Right cardiac atrium (tissue), 5 donors: ENCODE measurements around the gene PRR12. TPM values are rescaled to one million over a fixed set of nuclear protein-coding genes. Genes with fewer than 3 reads are reported as not detected.

ENCODE experiments used
- ATAC-seq, 2 donors: fragments of 200-7000 bp; cut with Tn5 transposase; one replicate each; pipeline versions ENCODE4 v1.8.0 to v1.9.1; 2020; ENCODE audit warnings: moderate library complexity in 2 of 2, mild to moderate bottlenecking in 1 of 2
- DNase-seq, 3 donors: peaks; one replicate each; pipeline ENCODE4 v3.0.0-alpha.2; 2020
- H3K27ac ChIP-seq: one replicate; pipeline ENCODE4 v1.5.1; 2013; ENCODE audit warnings: mild to moderate bottlenecking, low read length, control low read depth, moderate library complexity
- H3K27me3 ChIP-seq: one replicate; pipeline ENCODE4 v1.6.1; 2013; ENCODE audit not compliant: control insufficient read depth, insufficient read depth
- H3K4me1 ChIP-seq: one replicate; pipeline ENCODE4 v1.6.1; 2013; ENCODE audit warnings: low read length; ENCODE audit not compliant: control insufficient read depth, insufficient read depth
- H3K4me3 ChIP-seq: one replicate; pipeline ENCODE4 v1.5.1; 2013; ENCODE audit warnings: low read length, control low read depth
- H3K9me3 ChIP-seq: one replicate; pipeline ENCODE4 v1.6.1; 2013; ENCODE audit warnings: low read length; ENCODE audit not compliant: control insufficient read depth
- WGBS: extraction: QIAGEN DNeasy Blood & Tissue Kit; methylation state at CpG from one replicate; pipeline ENCODE4 v1.1.7; 2013; 5-methylcytosine and 5-hydroxymethylcytosine counted together
- intact Hi-C, 4 donors: fragments of 100-400 bp; cut with DNase I; formaldehyde crosslinking; loops; one replicate each; pipeline versions ENCODE4 v1.11.0 to v1.14.0; 2022 to 2023
- long read RNA-seq, 4 donors: library from polyadenylated mRNA; unstranded; transcript quantifications; one replicate each; pipeline ENCODE4 v2.0.0, GENCODE V29; 2020 to 2021
- polyA plus RNA-seq: library from polyadenylated mRNA; stranded (reverse); fragments of 200-250 nt; gene quantifications from one replicate; pipeline ENCODE4 v1.2.3, GENCODE V29; 2013
- total RNA-seq, 4 donors: library from RNA; stranded (reverse); fragmentation: NEBNext Ultra II Directional; extraction: Animal tissue kit (Norgen Biotek cat#: 25700); gene quantifications; one replicate each; pipeline ENCODE4 v1.2.1, GENCODE V29; 2021
- donor health status: healthy with polysubstance abuse.
- donor health status: DM: no; HTN: yes; CAD: no.
- donor health status: DM: no; HTN: no; CAD: no.
- donor health status: DM: no; HTN: yes; CAD: no; lungs with severe emphysema.
- donor health status: DM: yes; HTN: yes; CAD: no.

PRR12 gene, protein sequence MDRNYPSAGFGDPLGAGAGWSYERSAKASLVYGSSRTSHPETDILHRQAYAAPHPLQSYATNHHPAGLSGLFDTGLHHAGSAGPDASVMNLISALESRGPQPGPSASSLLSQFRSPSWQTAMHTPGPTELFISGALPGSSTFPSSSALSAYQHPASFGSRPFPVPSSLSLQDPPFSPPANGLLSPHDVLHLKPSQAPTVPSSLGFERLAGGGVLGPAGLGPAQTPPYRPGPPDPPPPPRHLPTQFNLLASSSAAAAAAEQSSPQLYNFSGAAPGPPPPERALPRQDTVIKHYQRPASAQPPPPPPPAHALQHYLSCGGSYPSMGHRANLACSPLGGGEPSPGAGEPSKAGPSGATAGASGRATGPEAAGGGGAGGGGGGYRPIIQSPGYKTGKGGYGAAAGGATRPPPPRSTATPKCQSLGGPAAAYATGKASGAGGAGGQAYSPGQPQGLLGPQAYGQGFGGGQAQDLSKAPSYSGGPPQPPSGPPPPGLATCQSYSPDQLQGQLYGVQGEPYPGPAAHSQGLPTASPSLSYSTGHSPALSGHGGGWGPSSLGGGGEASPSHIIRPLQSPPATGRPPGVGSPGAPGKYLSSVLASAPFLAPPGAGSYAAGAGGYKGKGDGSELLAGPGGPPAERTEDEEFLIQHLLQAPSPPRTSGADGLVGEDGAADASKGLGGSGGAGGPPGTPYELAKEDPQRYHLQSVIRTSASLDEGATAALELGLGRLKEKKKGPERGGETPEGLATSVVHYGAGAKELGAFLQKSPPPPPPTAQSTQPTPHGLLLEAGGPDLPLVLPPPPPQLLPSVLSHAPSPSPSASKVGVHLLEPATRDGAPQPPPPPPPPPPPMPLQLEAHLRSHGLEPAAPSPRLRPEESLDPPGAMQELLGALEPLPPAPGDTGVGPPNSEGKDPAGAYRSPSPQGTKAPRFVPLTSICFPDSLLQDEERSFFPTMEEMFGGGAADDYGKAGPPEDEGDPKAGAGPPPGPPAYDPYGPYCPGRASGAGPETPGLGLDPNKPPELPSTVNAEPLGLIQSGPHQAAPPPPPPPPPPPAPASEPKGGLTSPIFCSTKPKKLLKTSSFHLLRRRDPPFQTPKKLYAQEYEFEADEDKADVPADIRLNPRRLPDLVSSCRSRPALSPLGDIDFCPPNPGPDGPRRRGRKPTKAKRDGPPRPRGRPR (N-terminal part only)
- 10 to 100 TPM; 13.1 to 19.9 (median 17.0) TPM for total RNA-seq
- 9.8 TPM for polyA plus RNA-seq
- long read RNA-seq, donor 1, partial matches to known transcripts, result 5 of 5 reads
- long read RNA-seq, donor 1, other reads (novel, unspliced or antisense), result 0 of 5 reads
- long read RNA-seq, donor 2, partial matches to known transcripts, result 1 of 1 reads
- long read RNA-seq, donor 2, other reads (novel, unspliced or antisense), result 0 of 1 reads
- long read RNA-seq, donor 3, partial matches to known transcripts, result 1 of 1 reads
- long read RNA-seq, donor 3, other reads (novel, unspliced or antisense), result 0 of 1 reads
- long read RNA-seq, donor 4, partial matches to known transcripts, result 0 of 2 reads
- long read RNA-seq, donor 4, other reads (novel, unspliced or antisense), result 2 of 2 reads

DNA sequence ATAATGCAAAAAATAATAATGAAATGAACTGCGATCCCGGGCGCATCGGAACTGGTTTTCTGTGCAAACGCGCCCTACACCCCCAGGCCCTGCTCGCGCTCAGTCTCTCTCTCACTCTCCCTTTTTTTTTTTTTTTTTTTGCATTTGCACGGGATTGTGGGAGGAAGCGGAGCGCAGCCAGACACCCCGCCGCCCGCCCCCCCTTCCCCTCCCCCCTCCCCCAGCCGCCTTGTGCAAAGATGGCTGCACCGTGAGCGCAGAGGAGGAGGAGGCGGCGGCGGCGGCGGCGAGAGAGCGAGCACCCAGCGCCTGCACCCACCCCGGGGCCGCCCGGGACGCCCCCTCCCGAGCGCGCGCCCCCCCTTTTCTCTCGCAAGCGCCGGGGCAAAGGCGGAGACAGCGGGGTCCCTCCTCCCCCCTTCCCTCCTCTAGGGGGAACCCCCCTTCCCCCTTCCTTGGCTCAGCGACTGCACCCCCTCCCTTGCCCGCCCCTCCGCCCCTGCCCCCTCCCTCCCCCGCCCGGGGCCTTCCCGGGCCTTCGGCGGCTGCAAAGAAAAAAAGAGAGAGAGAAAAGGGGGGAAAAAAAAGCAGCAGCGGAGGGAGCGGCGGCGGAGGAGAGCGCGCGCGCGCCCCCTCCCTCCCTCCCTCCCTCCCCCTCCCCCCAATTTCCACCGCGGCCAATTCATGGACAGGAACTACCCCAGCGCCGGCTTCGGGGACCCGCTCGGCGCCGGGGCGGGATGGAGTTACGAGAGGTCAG is at the start of gene PRR12:
TSS of gene PRR12 (plus strand) at position 212 of the 760 bp plus-strand sequence. CDS start at position 685, 473 bp downstream.
- peak within 1 kb of the TSS; percentile 98 for H3K4me3 ChIP-seq
- DNase-seq (peak; percentile 55 to 89 (median 88)), ATAC-seq (peak; percentile 68 to 70)
- intact Hi-C loops, result loop anchor here in 2 of 4 donors (5.0 to 10.0 kb wide), 3 partner anchors 46 to 84 kb away; partner anchors contain the start of genes BCL2L12 (in 1 of the 2), IRF3 (in 1 of the 2) and PRMT1 (in 1 of the 2)
- no peaks in the 10 kb centered on the region for H3K9me3 ChIP-seq
- H3K4me1 ChIP-seq, result peaks cover 5% of the 10 kb centered on the region
- under 1% methylated on average over 63 of the region's 66 CpGs for WGBS
- no peaks in the 10 kb centered on the region for H3K27me3 ChIP-seq
- peak within 1 kb of the TSS; percentile 95 for H3K27ac ChIP-seq

DNA sequence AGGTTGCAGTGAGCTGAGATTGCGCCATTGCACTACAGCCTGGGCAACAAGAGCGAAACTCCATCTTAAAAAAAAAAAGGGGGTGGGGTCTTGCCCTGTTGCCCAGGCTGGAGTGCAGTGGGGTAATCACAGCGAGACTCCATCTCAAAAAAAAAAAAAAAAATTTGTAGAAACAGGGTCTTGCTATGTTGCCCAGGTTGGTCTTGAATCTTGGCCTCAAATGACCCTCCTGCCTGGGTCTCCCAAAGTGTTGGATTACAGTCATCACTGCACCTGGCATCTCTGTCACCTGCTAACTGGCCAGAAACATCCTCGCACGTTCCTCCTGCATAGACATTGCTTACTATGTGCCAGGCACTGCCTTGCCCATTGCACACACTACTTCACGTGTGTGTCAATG is 49.1 kb upstream of the PRR12 start:
- ATAC-seq (no peak), DNase-seq (peak in 1 of 3 donors; percentile 3)
- intact Hi-C loops, result loop anchor here in 2 of 4 donors (5.0 kb wide), 1 partner anchor 35 kb away; no protein-coding TSS in a partner anchor
- Histone ChIP-seq H3K9me3 (no peaks in the 10 kb centered on the region), H3K27ac (no peak overlapping the region), H3K27me3 (no peaks in the 10 kb centered on the region), H3K4me3 (no peak overlapping the region), H3K4me1 (no peaks in the 10 kb centered on the region)
- WGBS, result 94% methylated on average over 6 of the region's 6 CpGs

DNA sequence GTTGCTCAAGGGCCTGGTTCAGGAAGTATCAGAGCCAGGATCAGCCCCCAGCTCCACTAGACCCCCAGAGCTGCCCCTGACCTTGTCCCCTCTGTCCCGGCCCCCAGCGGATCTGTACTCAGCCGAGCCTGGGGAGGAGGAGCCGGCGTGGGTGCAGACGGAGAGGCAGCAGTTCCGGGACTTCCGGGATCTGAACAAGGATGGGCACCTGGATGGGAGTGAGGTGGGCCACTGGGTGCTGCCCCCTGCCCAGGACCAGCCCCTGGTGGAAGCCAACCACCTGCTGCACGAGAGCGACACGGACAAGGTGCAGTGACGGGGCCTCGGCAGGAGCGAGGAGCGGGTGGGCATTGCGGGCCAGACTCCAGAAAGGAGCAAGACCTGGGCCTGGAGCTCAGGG is 48.5 kb upstream of the PRR12 start:
- intact Hi-C loops, result loop anchor here in 2 of 4 donors (5.0 kb wide), 1 partner anchor 35 kb away; no protein-coding TSS in a partner anchor
- 94% methylated on average over 16 of the region's 16 CpGs for WGBS
- H3K27ac ChIP-seq, result no peak overlapping the region
- H3K27me3 ChIP-seq, result no peaks in the 10 kb centered on the region
- peak in 2 of 3 donors; percentile 52 to 58 for DNase-seq
- no peaks in the 10 kb centered on the region for H3K9me3 ChIP-seq
- H3K4me3 ChIP-seq, result no peak overlapping the region
- no peak for ATAC-seq
- no peaks in the 10 kb centered on the region for H3K4me1 ChIP-seq

DNA sequence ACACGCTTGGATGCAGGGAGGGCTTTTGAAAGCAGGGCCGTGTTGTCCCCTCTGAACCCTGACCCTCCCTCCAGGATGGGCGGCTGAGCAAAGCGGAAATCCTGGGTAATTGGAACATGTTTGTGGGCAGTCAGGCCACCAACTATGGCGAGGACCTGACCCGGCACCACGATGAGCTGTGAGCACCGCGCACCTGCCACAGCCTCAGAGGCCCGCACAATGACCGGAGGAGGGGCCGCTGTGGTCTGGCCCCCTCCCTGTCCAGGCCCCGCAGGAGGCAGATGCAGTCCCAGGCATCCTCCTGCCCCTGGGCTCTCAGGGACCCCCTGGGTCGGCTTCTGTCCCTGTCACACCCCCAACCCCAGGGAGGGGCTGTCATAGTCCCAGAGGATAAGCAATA is 48.0 kb upstream of the PRR12 start:
- 88% methylated on average over 14 of the region's 14 CpGs for WGBS
- no peaks in the 10 kb centered on the region for H3K27me3 ChIP-seq
- intact Hi-C loops, result loop anchor here in 2 of 4 donors (5.0 kb wide), 1 partner anchor 36 kb away; no protein-coding TSS in a partner anchor

DNA sequence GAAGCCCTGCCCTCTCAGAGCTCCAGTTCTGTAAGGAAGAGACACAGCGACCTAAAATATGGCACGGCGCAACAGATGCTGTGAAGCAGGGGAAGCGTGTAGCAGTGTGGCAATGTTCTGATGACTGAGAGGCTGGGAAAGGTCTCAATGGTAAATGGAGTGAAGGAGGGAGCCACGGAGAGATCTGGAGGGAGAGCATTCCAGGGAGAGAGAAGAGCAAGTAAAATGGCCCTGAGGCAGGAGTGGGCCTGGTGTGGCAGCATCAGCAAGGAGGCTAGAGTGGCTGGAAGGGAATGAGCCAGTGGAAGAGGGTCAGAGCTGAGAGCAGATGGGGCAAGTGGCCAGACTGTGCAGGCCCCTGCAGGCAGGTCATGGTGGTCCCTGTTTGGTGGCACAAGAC is 46.8 kb upstream of the PRR12 start:
- H3K4me3 ChIP-seq, result no peak overlapping the region
- no peak overlapping the region for H3K27ac ChIP-seq
- H3K27me3 ChIP-seq, result no peaks in the 10 kb centered on the region
- intact Hi-C loops, result loop anchor here in 2 of 4 donors (5.0 kb wide), 1 partner anchor 37 kb away; no protein-coding TSS in a partner anchor
- ATAC-seq (no peak), DNase-seq (no peak)
- 71% methylated on average over 5 of the region's 5 CpGs for WGBS
- no peaks in the 10 kb centered on the region for H3K9me3 ChIP-seq
- no peaks in the 10 kb centered on the region for H3K4me1 ChIP-seq

More for the DNA sequence above, 48.0 kb upstream of the PRR12 start:
- peak in 1 of 3 donors; percentile 18 for DNase-seq
- no peaks in the 10 kb centered on the region for H3K9me3 ChIP-seq
- no peak overlapping the region for H3K27ac ChIP-seq
- H3K4me1 ChIP-seq, result no peaks in the 10 kb centered on the region
- no peak overlapping the region for H3K4me3 ChIP-seq
- ATAC-seq, result peak in 1 of 2 donors; percentile 9

DNA sequence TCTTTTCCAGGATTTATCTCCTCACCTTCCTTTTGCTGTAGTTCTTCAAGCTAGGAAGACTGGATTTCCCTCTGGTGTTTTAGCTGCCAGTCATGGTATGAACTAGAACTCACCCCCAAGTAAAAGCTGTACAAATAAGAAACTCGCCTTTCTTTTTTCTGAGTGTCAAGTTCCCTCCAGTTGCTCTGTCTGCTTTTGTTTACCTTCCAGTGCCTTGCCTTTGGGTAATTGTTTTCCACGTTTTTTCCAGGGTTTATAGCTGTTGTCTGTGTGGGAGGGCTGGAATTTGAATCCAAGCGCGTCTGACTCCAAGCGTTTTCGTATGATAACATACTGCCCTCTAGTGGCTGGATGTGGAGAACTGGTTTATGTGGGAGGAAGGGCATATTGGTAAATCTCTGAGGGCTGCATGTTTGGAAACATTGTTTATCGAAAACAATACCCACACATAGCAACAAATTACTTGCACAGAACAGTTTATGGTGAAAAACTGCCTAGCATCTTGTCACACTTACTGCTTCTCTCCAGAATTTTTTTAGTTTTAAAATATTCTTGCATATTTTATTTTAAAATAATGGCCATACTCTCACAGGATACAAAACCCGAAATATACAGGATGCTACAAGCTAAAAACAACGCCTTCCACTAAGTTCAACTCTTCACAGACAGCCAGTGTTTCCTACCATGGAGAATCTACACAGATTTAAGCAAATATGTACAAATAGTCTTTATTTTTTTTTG is 44.0 kb upstream of the PRR12 start:
- Histone ChIP-seq H3K27me3 (no peaks in the 10 kb centered on the region), H3K4me1 (no peaks in the 10 kb centered on the region), H3K27ac (no peak overlapping the region), H3K9me3 (no peaks in the 10 kb centered on the region), H3K4me3 (no peak overlapping the region)
- WGBS, result 8% methylated on average over 9 of the region's 9 CpGs
- DNase-seq (peak in 1 of 3 donors; percentile 76), ATAC-seq (peak; percentile 77 to 84)
- intact Hi-C loops, result loop anchor here in 2 of 4 donors (2.0 kb wide), 2 partner anchors 40 to 72 kb away; partner anchors contain the start of gene FLT3LG (in 2 of the 2)

DNA sequence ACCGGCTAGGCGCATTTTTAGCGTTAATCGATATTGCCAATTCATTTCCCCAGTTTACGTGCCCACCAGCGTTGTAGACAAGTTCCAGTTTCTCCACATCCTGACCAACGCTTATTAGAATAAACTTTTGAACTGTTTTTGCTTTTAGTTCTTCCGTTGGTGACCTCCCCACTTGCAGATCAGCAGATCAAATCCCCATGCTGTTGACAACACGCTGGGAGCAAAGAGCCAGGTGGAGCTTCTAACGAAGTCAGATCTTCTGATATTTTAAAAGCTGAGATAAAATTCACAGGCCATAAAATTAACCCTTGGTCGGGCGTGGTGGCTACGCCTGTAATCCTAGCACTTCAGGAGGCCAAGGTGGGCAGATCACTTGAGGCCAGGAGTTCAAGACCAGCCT is 41.9 kb upstream of the PRR12 start:
- H3K4me1 ChIP-seq, result no peaks in the 10 kb centered on the region
- H3K27ac ChIP-seq, result no peak overlapping the region
- no peak overlapping the region for H3K4me3 ChIP-seq
- 73% methylated on average over 13 of the region's 13 CpGs for WGBS
- DNase-seq (no peak), ATAC-seq (no peak)
- H3K9me3 ChIP-seq, result no peaks in the 10 kb centered on the region
- no peaks in the 10 kb centered on the region for H3K27me3 ChIP-seq
- intact Hi-C loops, result no loop called here

DNA sequence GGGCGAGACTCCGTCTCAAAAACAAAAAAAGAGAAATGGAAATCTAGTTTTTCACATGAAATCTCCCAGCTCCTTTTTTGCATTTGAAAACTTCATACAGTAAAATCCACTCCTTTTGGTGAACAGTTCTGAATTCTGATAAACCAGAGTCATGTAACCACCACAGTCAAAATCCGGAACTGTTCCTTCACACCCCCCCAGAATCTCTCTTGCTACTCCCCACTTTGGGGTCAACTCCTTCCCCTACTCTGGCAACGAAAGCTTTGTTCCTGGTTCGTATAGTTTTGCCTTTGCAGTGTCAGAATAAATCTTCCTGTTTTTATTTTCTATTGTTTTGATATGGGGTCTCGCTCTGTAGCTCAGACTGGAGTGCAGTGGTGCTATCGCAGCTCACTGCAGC is 39.5 kb upstream of the PRR12 start:
- intact Hi-C loops, result no loop called here
- H3K27ac ChIP-seq, result no peak overlapping the region
- no peak overlapping the region for H3K4me3 ChIP-seq
- no peaks in the 10 kb centered on the region for H3K9me3 ChIP-seq
- no peaks in the 10 kb centered on the region for H3K4me1 ChIP-seq
- no peak for ATAC-seq
- no peaks in the 10 kb centered on the region for H3K27me3 ChIP-seq
- no peak for DNase-seq
- WGBS, result 88% methylated on average over 7 of the region's 7 CpGs

DNA sequence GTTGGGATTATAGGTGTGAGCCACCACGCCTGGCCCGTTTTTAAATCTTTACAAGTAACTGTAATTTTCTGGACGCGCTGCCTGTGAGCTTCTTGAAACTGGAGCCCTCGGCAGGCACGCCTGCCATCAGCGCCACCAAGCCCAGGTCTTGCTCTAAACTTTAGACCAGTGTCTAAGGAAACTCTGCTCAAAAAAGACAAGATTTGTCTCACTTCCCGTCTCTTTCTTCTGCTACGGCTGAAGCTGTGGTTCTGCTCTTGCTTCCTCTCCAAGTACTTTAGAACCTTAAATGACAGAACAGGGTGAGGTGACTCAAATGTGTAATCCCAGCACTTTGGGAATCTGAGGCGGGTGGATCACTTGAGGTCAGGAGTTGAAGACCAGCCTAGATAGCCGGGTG is 38.2 kb upstream of the PRR12 start:
- H3K27ac ChIP-seq, result no peak overlapping the region
- 87% methylated on average over 11 of the region's 11 CpGs for WGBS

More for the DNA sequence above, 38.2 kb upstream of the PRR12 start:
- H3K4me1 ChIP-seq, result no peaks in the 10 kb centered on the region
- ATAC-seq, result no peak
- DNase-seq, result no peak
- H3K27me3 ChIP-seq, result no peaks in the 10 kb centered on the region
- H3K4me3 ChIP-seq, result no peak overlapping the region
- intact Hi-C loops, result no loop called here
- no peaks in the 10 kb centered on the region for H3K9me3 ChIP-seq
